Anterior cingulate cortex (tissue), 58 donors: ENCODE data around the gene LRRFIP2.
A peak's percentile ranks its signal among the peaks of the same experiment; 100 is the strongest.
"Not testable (repeated sequence)": the region's sequence is repeated elsewhere in the genome, so short reads cannot be mapped to it uniquely, and the experiment has no call there.

ENCODE experiments used
- DNase-seq, 58 donors: peaks; one replicate each; lab custom pipeline; 2025; lab: John Stamatoyannopoulos, UW

Gene LRRFIP2

GRCh38 chr3:37174532-37175126, at the start of gene LRRFIP2:
TSS of gene LRRFIP2 (minus strand) at chr3:37174582. CDS start at chr3:37148983, 25,599 bp downstream.
- DNase-seq: no peak

GRCh38 chr3:37223576-37223975, 49.2 kb upstream of the LRRFIP2 start:
- no peak for DNase-seq

- no peak for DNase-seq
These were observed 48.8 kb upstream of the LRRFIP2 start for GRCh38 chr3:37223141-37223558.

GRCh38 chr3:37222542-37222941, 48.2 kb upstream of the LRRFIP2 start:
- not testable (repeated sequence) for DNase-seq

- DNase-seq: no peak
These were observed 47.0 kb upstream of the LRRFIP2 start for GRCh38 chr3:37221407-37221806.

GRCh38 chr3:37219266-37219665, 44.9 kb upstream of the LRRFIP2 start:
- DNase-seq: no peak

- peak in 4 of 58 donors; percentile 6 to 47 (median 12) for DNase-seq
These were observed 43.8 kb upstream of the LRRFIP2 start for GRCh38 chr3:37218206-37218605.

GRCh38 chr3:37217098-37217849, 42.9 kb upstream of the LRRFIP2 start:
- no peak for DNase-seq

- DNase-seq: no peak
These were observed 42.3 kb upstream of the LRRFIP2 start for GRCh38 chr3:37216597-37217097.

GRCh38 chr3:37214076-37214475, 39.7 kb upstream of the LRRFIP2 start:
- no peak for DNase-seq

- peak in 8 of 58 donors; percentile 3 to 32 (median 10) for DNase-seq
These were observed 35.8 kb upstream of the LRRFIP2 start for GRCh38 chr3:37210230-37210629.

- DNase-seq: not testable (repeated sequence)
These were observed 34.2 kb upstream of the LRRFIP2 start for GRCh38 chr3:37208576-37208975.

- DNase-seq: not testable (repeated sequence)
These were observed 33.6 kb upstream of the LRRFIP2 start for GRCh38 chr3:37208008-37208407.

GRCh38 chr3:37206041-37206440, 31.7 kb upstream of the LRRFIP2 start:
- not testable (repeated sequence) for DNase-seq

GRCh38 chr3:37204314-37204713, 29.9 kb upstream of the LRRFIP2 start:
- no peak for DNase-seq

GRCh38 chr3:37202035-37202434, 27.7 kb upstream of the LRRFIP2 start:
- DNase-seq: peak in 16 of 58 donors; percentile 4 to 31 (median 9)

GRCh38 chr3:37200141-37200540, 25.8 kb upstream of the LRRFIP2 start:
- no peak for DNase-seq

GRCh38 chr3:37198996-37199395, 24.6 kb upstream of the LRRFIP2 start:
- DNase-seq: no peak

- DNase-seq: no peak
These were observed 24.2 kb upstream of the LRRFIP2 start for GRCh38 chr3:37198547-37198946.

- DNase-seq: no peak
These were observed 23.5 kb upstream of the LRRFIP2 start for GRCh38 chr3:37197810-37198371.

GRCh38 chr3:37194533-37194932, 20.2 kb upstream of the LRRFIP2 start:
- no peak for DNase-seq
